ENCODE results near the gene MGST2. TPM values are rescaled to one million over a fixed set of nuclear protein-coding genes. Genes with fewer than 3 reads are reported as not detected.

Gene MGST2
- total RNA-seq, result 62.5 and 66.1 TPM in 2 replicates
- long read RNA-seq, transcript MGST2-201 (5 exons, 801 nt), result major isoform, 12 of 51 reads
- long read RNA-seq, transcript MGST2-207 (6 exons, 1,278 nt), result minor isoform, 5 of 51 reads
- long read RNA-seq, partial matches to known transcripts, result 2 of 51 reads
- long read RNA-seq, other reads (novel, unspliced or antisense), result 29 of 51 reads

DNA sequence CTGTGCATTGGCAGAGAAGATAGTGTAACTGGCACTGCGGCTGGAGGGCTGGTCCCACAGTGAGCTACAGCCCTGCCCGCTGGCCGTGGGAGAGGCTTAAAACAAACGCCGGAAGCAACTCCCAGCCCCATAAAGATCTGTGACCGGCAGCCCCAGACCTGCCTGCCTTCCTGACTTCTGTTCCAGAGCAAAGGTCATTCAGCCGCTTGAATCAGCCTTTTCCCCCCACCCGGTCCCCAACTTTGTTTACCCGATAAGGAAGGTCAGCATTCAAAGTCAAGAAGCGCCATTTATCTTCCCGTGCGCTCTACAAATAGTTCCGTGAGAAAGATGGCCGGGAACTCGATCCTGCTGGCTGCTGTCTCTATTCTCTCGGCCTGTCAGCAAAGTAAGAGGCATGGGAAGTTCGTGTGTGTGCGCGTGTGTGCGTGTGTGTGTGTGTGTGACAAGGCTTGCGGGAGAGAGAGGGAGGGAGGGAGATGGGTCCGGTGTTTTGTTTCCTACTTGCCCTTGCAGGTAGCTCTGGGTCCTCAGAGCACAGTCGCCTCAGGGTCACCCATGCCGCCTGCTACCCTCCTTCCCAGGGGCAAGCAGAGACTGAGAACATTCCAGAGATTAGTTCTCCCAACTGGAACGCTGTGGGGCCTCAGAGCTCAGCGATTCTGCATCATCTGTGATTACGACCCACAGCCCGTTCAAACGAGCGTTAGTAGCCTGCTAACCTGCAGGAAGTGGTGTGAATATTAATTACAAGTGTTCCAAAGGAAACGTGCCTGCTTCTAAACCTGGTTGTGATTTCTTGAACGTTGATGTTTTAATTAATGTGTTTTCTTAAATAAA lies at the start of gene MGST2:
Gene MGST2 (plus strand): TSS at position 130 of the 840 bp plus-strand sequence. CDS start 201 bp downstream, at position 331.
- peak within 1 kb of the TSS; percentile 75 for H3K4me3 Mint-ChIP-seq (ENCODE audit: low read depth)
- peaks cover 2% of the 10 kb centered on the region for H3K36me3 Mint-ChIP-seq (ENCODE audit: insufficient read depth)
- peak; percentile 71 for DNase-seq (ENCODE audit: low spot score, unreplicated experiment)
- no peaks in the 10 kb centered on the region for H3K27me3 Mint-ChIP-seq
- peaks cover 72% of the 10 kb centered on the region for H3K4me1 Mint-ChIP-seq (ENCODE audit: low read depth)
- TF ChIP-seq, protein P1, sequence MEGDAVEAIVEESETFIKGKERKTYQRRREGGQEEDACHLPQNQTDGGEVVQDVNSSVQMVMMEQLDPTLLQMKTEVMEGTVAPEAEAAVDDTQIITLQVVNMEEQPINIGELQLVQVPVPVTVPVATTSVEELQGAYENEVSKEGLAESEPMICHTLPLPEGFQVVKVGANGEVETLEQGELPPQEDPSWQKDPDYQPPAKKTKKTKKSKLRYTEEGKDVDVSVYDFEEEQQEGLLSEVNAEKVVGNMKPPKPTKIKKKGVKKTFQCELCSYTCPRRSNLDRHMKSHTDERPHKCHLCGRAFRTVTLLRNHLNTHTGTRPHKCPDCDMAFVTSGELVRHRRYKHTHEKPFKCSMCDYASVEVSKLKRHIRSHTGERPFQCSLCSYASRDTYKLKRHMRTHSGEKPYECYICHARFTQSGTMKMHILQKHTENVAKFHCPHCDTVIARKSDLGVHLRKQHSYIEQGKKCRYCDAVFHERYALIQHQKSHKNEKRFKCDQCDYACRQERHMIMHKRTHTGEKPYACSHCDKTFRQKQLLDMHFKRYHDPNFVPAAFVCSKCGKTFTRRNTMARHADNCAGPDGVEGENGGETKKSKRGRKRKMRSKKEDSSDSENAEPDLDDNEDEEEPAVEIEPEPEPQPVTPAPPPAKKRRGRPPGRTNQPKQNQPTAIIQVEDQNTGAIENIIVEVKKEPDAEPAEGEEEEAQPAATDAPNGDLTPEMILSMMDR (IDR thresholded peaks at IDR 0.05; ENCODE audit: unreplicated experiment), result no peak
- H3K27ac Mint-ChIP-seq, result peak within 1 kb of the TSS; percentile 96
- H3K9me3 Mint-ChIP-seq (ENCODE audit: low read depth), result peaks cover 3% of the 10 kb centered on the region

DNA sequence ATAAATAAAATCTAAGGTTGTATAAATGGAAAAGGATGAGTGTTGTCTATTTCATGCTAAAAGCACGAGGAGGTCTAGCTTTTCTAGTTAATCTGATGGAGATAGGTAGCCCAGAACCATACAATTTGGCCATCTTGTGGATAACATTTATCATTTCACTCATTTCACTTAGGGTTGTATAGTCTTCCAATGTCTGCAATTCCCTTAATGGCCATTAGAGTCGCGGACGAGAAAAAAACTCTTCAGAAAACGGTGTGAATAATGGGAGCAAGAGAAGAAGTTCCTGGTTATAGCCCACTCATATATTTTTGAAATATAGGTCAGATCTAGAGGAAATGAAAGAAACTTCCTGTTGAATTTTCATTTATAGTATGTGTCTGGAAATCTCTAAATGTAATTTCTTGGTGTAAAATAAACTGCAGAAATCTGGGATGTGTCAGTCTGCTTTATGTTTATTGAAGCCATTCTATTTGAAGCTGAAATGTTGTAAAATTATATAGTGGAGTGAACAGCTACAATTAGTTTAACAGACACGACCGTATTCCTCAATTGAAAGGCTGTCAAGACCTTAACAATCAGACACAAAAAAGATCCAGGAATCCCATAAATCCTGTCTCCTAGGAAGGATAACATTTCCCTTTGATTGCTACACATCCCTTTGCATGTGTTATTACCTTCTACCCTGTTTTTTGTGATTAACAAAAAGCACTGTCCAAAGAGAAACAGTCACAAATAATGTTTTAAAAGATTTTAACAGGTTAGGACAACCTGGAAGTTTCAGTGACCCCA lies 47.7 kb upstream of the MGST2 start:
- TF ChIP-seq, protein P1 (IDR thresholded peaks at IDR 0.05; ENCODE audit: unreplicated experiment), result peak; percentile 45
- Mint-ChIP-seq H3K4me3 (ENCODE audit: low read depth) (no peak overlapping the region), H3K36me3 (ENCODE audit: insufficient read depth) (no peaks in the 10 kb centered on the region), H3K4me1 (ENCODE audit: low read depth) (no peaks in the 10 kb centered on the region), H3K27ac (no peak overlapping the region), H3K27me3 (peaks cover 3% of the 10 kb centered on the region), H3K9me3 (ENCODE audit: low read depth) (no peaks in the 10 kb centered on the region)
- no peak for DNase-seq (ENCODE audit: low spot score, unreplicated experiment)

- H3K27me3 Mint-ChIP-seq, result peaks cover 8% of the 10 kb centered on the region
- H3K36me3 Mint-ChIP-seq (ENCODE audit: insufficient read depth), result no peaks in the 10 kb centered on the region
- TF ChIP-seq, protein P1 (IDR thresholded peaks at IDR 0.05; ENCODE audit: unreplicated experiment), result peak; percentile 66
- no peak for DNase-seq (ENCODE audit: low spot score, unreplicated experiment)
- no peaks in the 10 kb centered on the region for H3K4me1 Mint-ChIP-seq (ENCODE audit: low read depth)
- H3K27ac Mint-ChIP-seq, result no peak overlapping the region
- no peaks in the 10 kb centered on the region for H3K9me3 Mint-ChIP-seq (ENCODE audit: low read depth)
- H3K4me3 Mint-ChIP-seq (ENCODE audit: low read depth), result no peak overlapping the region
Observed at GRCh38 chr4:139619644-139620043, 46.0 kb upstream of the MGST2 start.

DNA sequence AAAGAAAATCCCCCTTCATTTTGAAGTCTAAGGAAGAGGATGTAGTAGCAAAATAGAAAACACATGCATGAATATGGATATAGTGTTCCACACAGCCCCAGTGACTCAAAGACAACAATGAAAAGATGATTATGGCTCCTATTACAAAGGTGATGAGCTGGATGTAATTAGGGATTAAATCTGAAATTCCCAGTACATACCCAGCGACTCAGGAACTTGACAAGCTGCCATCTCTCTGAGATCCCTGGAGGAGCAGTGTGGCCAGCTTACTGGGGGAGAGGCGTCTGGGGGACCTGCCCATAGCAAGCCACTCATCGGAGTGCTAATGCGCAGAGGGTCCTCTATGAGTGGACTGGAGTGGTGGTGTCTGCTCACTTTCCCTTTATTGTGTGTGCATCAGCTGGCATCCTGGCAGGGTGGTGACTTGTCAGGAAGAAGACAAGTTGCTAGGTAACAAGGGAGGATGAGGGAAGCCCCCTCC lies 42.7 kb upstream of the MGST2 start:
- Mint-ChIP-seq H3K36me3 (ENCODE audit: insufficient read depth) (no peaks in the 10 kb centered on the region), H3K4me1 (ENCODE audit: low read depth) (no peaks in the 10 kb centered on the region), H3K27ac (no peak overlapping the region), H3K4me3 (ENCODE audit: low read depth) (no peak overlapping the region), H3K27me3 (peaks cover 8% of the 10 kb centered on the region), H3K9me3 (ENCODE audit: low read depth) (no peaks in the 10 kb centered on the region)
- TF ChIP-seq, protein P1 (IDR thresholded peaks at IDR 0.05; ENCODE audit: unreplicated experiment), result no peak
- DNase-seq (ENCODE audit: low spot score, unreplicated experiment), result no peak
